Liver (tissue), 3 donors: ENCODE measurements around the gene INO80.

Source experiments
- SP1 ChIP-seq: IDR thresholded peaks from 2 replicates; pipeline ENCODE4 v1.6.1; 2018; ENCODE audit warnings: antibody characterized with exemption, mild to moderate bottlenecking
- TF ChIP-seq, protein P1 (sequence below): fragments of 150-350 bp; IDR thresholded peaks from 2 replicates; pipeline ENCODE4 v1.5.1; 2017; ENCODE audit warnings: improper control_type of control experiment, low read depth, low read length; ENCODE audit not compliant: missing input control
- donor health status: healthy.
- donor health status: healthy.

DNA sequence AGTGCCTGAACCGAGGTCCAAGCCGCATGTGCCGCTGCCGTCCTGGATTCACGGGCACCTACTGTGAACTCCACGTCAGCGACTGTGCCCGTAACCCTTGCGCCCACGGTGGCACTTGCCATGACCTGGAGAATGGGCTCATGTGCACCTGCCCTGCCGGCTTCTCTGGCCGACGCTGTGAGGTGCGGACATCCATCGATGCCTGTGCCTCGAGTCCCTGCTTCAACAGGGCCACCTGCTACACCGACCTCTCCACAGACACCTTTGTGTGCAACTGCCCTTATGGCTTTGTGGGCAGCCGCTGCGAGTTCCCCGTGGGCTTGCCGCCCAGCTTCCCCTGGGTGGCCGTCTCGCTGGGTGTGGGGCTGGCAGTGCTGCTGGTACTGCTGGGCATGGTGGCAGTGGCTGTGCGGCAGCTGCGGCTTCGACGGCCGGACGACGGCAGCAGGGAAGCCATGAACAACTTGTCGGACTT is 179.8 kb downstream of the INO80 start:
- TF ChIP-seq, protein P1, sequence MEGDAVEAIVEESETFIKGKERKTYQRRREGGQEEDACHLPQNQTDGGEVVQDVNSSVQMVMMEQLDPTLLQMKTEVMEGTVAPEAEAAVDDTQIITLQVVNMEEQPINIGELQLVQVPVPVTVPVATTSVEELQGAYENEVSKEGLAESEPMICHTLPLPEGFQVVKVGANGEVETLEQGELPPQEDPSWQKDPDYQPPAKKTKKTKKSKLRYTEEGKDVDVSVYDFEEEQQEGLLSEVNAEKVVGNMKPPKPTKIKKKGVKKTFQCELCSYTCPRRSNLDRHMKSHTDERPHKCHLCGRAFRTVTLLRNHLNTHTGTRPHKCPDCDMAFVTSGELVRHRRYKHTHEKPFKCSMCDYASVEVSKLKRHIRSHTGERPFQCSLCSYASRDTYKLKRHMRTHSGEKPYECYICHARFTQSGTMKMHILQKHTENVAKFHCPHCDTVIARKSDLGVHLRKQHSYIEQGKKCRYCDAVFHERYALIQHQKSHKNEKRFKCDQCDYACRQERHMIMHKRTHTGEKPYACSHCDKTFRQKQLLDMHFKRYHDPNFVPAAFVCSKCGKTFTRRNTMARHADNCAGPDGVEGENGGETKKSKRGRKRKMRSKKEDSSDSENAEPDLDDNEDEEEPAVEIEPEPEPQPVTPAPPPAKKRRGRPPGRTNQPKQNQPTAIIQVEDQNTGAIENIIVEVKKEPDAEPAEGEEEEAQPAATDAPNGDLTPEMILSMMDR, result no peak
- no peak for TF ChIP-seq SP1
